ENCODE results near the gene CAPZB. TPM values are rescaled to one million over a fixed set of nuclear protein-coding genes. Genes with fewer than 3 reads are reported as not detected.

CAPZB gene
- total RNA-seq, 3 donors from 2014 or later (not counting 1 experiment from before 2014, with no cell fraction given), result 369 to 393 (median 375) TPM

DNA sequence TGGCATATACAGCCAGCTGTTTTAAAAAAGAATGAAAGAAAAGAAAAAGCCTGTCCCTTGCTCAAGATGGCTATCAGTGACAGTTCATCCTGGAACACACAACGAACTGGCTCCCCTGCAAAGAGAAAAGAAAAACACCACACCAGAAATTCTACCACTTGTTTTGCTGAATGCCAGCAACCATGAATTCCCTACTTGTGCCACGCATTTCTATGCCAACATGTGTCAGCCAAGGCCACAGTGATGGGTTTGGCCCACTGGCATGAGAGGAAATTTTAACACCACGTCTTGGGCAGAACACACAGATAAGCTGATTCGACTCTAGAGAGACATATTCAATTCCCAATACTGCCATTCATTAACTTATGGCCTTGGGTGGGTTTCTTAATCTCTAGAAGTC, 64.0 kb downstream of the CAPZB start:
- no peaks in the 10 kb centered on the region for H3K27me3 Mint-ChIP-seq (ENCODE audit: low read depth in 2 of 2)
- intact Hi-C loops (cut with micrococcal nuclease), result no loop called here
- WGBS (ENCODE audit: insufficient coverage), result 79% methylated on average over 3 of the region's 4 CpGs
- peaks cover 78 to 83% of the 10 kb centered on the region in 2 donors for H3K4me1 Mint-ChIP-seq
- no peaks in the 10 kb centered on the region for H3K9me3 Mint-ChIP-seq
- peak overlapping the region; percentile 4 for H3K4me3 Mint-ChIP-seq
- Histone ChIP-seq H3K36me3 (ENCODE audit: control insufficient read depth, insufficient read depth, low read length) (peaks cover 19% of the 10 kb centered on the region), H3K4me1 (ENCODE audit: control insufficient read depth, insufficient read depth, low read length) (peaks cover 27% of the 10 kb centered on the region), H3K27ac (ENCODE audit: low read length) (no peak overlapping the region), H3K27me3 (ENCODE audit: control insufficient read depth, insufficient read depth, low read length) (no peaks in the 10 kb centered on the region), H3K9me3 (ENCODE audit: control insufficient read depth, insufficient read depth, low read length) (no peaks in the 10 kb centered on the region), H3K4me3 (ENCODE audit: low read length) (no peak overlapping the region)
- ATAC-seq, result no peak
- peak overlapping the region; percentile 48 to 86 for H3K27ac Mint-ChIP-seq
- TF ChIP-seq, protein P1, sequence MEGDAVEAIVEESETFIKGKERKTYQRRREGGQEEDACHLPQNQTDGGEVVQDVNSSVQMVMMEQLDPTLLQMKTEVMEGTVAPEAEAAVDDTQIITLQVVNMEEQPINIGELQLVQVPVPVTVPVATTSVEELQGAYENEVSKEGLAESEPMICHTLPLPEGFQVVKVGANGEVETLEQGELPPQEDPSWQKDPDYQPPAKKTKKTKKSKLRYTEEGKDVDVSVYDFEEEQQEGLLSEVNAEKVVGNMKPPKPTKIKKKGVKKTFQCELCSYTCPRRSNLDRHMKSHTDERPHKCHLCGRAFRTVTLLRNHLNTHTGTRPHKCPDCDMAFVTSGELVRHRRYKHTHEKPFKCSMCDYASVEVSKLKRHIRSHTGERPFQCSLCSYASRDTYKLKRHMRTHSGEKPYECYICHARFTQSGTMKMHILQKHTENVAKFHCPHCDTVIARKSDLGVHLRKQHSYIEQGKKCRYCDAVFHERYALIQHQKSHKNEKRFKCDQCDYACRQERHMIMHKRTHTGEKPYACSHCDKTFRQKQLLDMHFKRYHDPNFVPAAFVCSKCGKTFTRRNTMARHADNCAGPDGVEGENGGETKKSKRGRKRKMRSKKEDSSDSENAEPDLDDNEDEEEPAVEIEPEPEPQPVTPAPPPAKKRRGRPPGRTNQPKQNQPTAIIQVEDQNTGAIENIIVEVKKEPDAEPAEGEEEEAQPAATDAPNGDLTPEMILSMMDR (IDR thresholded peaks at IDR 0.05), result no peak
- DNase-seq, result no peak
- peaks cover 8% of the 10 kb centered on the region for H3K36me3 Mint-ChIP-seq

DNA sequence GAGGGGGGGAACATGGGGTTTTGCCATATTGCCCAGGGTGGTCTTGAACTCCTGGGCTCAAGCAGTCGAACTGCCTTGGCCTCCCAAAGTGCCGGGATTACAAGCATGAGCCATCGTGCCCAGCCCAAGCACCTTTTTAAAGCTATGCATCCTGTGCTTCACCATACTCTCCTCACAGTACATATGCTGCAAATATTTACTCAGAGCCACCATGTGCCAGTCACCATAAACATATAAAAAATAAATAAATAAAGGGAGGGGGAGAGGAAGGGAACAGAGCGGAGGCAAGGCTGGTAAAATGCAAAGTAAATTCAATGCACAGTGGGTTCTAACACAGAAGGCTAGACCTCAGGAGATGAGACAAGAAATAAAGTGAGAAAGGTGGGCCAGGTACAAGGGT, 64.7 kb downstream of the CAPZB start:
- no peaks in the 10 kb centered on the region for H3K9me3 Mint-ChIP-seq
- H3K27ac Mint-ChIP-seq, result peak overlapping the region; percentile 48 to 86
- no peak for DNase-seq
- Histone ChIP-seq H3K27me3 (ENCODE audit: control insufficient read depth, insufficient read depth, low read length) (no peaks in the 10 kb centered on the region), H3K36me3 (ENCODE audit: control insufficient read depth, insufficient read depth, low read length) (peaks cover 19% of the 10 kb centered on the region), H3K4me1 (ENCODE audit: control insufficient read depth, insufficient read depth, low read length) (peaks cover 20% of the 10 kb centered on the region), H3K27ac (ENCODE audit: low read length) (no peak overlapping the region), H3K4me3 (ENCODE audit: low read length) (no peak overlapping the region), H3K9me3 (ENCODE audit: control insufficient read depth, insufficient read depth, low read length) (no peaks in the 10 kb centered on the region)
- TF ChIP-seq, protein P1 (IDR thresholded peaks at IDR 0.05), result no peak
- intact Hi-C loops (cut with micrococcal nuclease), result no loop called here
- H3K4me1 Mint-ChIP-seq, result peaks cover 75% of the 10 kb centered on the region in 2 donors
- peaks cover 8% of the 10 kb centered on the region for H3K36me3 Mint-ChIP-seq
- no peak overlapping the region for H3K4me3 Mint-ChIP-seq
- WGBS (ENCODE audit: insufficient coverage), result 95% methylated on average over 4 of the region's 4 CpGs
- no peaks in the 10 kb centered on the region for H3K27me3 Mint-ChIP-seq (ENCODE audit: low read depth in 2 of 2)
- ATAC-seq, result no peak

DNA sequence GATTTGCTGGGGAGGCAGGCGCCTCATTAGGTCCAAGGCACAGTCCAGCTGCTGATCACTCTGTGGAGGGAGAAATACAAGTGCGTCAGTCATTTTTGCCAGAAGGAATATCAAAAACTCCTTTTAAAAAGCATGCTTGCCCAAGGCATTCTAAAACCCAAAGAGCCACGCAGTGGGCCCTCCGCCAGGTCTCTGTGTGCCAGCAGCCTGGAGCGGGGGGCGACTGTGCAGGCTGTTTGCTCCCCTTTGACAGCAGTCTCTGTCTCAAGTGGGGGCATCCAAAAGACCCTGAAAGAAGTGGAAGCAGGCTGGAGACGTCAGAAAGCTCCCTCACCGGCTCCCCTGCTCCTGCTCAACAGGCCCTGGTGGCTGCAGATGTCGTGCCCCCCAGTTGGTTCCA, 65.6 kb downstream of the CAPZB start:
- Histone ChIP-seq H3K36me3 (ENCODE audit: control insufficient read depth, insufficient read depth, low read length) (peaks cover 19% of the 10 kb centered on the region), H3K4me1 (ENCODE audit: control insufficient read depth, insufficient read depth, low read length) (peaks cover 18% of the 10 kb centered on the region), H3K27ac (ENCODE audit: low read length) (no peak overlapping the region), H3K9me3 (ENCODE audit: control insufficient read depth, insufficient read depth, low read length) (no peaks in the 10 kb centered on the region), H3K27me3 (ENCODE audit: control insufficient read depth, insufficient read depth, low read length) (no peaks in the 10 kb centered on the region), H3K4me3 (ENCODE audit: low read length) (no peak overlapping the region)
- H3K9me3 Mint-ChIP-seq, result no peaks in the 10 kb centered on the region
- 98% methylated on average over 9 of the region's 9 CpGs for WGBS (ENCODE audit: insufficient coverage)
- H3K36me3 Mint-ChIP-seq, result peaks cover 8% of the 10 kb centered on the region
- no peak overlapping the region for H3K4me3 Mint-ChIP-seq
- intact Hi-C loops (cut with micrococcal nuclease), result no loop called here
- H3K4me1 Mint-ChIP-seq, result peaks cover 71 to 74% of the 10 kb centered on the region in 2 donors
- TF ChIP-seq, protein P1 (IDR thresholded peaks at IDR 0.05), result no peak
- H3K27ac Mint-ChIP-seq, result peak overlapping the region; percentile 49 to 86
- H3K27me3 Mint-ChIP-seq (ENCODE audit: low read depth in 2 of 2), result no peaks in the 10 kb centered on the region
- ATAC-seq (no peak), DNase-seq (no peak)

DNA sequence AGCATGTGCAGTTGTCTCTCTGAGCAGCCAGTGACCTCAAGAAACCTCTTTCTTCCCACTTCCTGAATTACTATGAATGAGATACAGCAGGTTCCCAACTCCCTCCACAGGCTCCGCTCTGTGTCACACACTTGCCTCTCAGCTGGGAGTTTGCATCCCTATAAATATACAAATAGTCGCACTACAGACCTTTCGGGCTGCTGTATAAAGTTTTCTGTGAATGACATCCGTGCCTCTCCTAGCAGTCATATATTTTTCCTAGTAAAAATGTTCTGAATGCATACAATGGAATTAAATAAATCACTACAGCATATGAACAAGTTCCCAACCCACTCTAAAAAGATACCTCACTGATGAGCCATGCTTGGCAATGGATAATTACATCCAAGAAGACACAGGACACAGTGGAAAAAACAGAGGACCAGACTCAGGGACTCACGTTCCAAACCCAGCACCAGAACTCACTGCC, 66.8 kb downstream of the CAPZB start:
- ATAC-seq, result no peak
- H3K4me1 ChIP-seq (ENCODE audit: control insufficient read depth, insufficient read depth, low read length), result peaks cover 9% of the 10 kb centered on the region
- TF ChIP-seq, protein P1 (IDR thresholded peaks at IDR 0.05), result no peak
- no peaks in the 10 kb centered on the region for H3K27me3 Mint-ChIP-seq (ENCODE audit: low read depth in 2 of 2)
- H3K4me3 Mint-ChIP-seq, result no peak overlapping the region
- H3K27me3 ChIP-seq (ENCODE audit: control insufficient read depth, insufficient read depth, low read length), result no peaks in the 10 kb centered on the region
- intact Hi-C loops (cut with micrococcal nuclease), result no loop called here
- H3K9me3 ChIP-seq (ENCODE audit: control insufficient read depth, insufficient read depth, low read length), result no peaks in the 10 kb centered on the region
- H3K4me3 ChIP-seq (ENCODE audit: low read length), result no peak overlapping the region
- DNase-seq, result no peak
- peaks cover 72 to 74% of the 10 kb centered on the region in 2 donors for H3K4me1 Mint-ChIP-seq
- H3K36me3 Mint-ChIP-seq, result peaks cover 8% of the 10 kb centered on the region
- 93% methylated on average over 3 of the region's 5 CpGs for WGBS (ENCODE audit: insufficient coverage)
- no peaks in the 10 kb centered on the region for H3K9me3 Mint-ChIP-seq
- peaks cover 19% of the 10 kb centered on the region for H3K36me3 ChIP-seq (ENCODE audit: control insufficient read depth, insufficient read depth, low read length)
- no peak overlapping the region for H3K27ac ChIP-seq (ENCODE audit: low read length)
- H3K27ac Mint-ChIP-seq, result peak overlapping the region; percentile 49 to 82
